NCI-H82 treated with DMSO at 0.1 percent for 48 hours (cell line): Measurements from ENCODE around the gene PTEN.
A peak's percentile ranks its signal among the peaks of the same experiment; 100 is the strongest.
"Not testable (repeated sequence)": the region's sequence is repeated elsewhere in the genome, so short reads cannot be mapped to it uniquely, and the experiment has no call there.

Source experiments
- DNase-seq: peaks from one replicate; lab custom pipeline; 2025; ENCODE audit not compliant: unreplicated experiment; lab: John Stamatoyannopoulos, UW

PTEN gene

GRCh38 chr10:87863053-87863943 lies at the start of gene PTEN, which contains the start of gene KLLN:
TSS of gene PTEN (plus strand) at chr10:87863625. CDS start at chr10:87864470, 845 bp downstream.
TSS of gene KLLN (minus strand) at chr10:87863533. CDS start at chr10:87862487, 1,046 bp downstream.
- peak; percentile 68 for DNase-seq

DNA sequence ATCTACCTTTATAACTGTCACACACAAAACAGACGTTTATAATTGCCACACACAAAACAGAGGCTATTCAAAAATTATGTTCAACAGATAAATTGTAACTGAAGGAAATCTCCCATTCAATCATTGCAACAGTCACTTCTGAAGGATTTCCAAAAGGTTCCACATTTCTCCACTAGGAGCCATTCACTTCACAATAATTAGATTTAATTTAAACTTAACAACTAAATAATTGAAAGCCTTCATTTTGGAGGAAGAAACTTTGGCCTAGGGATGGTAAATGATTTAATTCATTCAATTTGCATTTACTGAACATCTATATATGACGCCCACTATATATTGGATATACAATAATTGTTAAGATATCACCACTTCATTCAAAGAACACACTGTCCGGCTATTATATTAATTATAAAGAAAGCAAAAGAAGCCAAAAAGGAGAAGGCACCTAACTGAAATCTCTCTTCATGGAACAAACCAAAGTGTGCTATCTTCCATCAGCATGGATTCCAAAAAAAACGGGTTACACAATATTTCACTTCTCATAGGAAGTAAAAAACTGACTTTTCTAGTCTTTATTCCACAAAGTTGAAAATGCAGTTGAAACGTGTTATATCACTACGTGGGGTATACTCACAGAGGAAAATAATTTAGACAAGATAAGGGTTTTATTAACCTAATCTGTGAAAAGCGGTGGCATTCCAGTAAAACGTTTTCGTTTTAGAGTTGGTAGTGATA lies 47.1 kb upstream of the PTEN start:
- DNase-seq, result no peak

DNA sequence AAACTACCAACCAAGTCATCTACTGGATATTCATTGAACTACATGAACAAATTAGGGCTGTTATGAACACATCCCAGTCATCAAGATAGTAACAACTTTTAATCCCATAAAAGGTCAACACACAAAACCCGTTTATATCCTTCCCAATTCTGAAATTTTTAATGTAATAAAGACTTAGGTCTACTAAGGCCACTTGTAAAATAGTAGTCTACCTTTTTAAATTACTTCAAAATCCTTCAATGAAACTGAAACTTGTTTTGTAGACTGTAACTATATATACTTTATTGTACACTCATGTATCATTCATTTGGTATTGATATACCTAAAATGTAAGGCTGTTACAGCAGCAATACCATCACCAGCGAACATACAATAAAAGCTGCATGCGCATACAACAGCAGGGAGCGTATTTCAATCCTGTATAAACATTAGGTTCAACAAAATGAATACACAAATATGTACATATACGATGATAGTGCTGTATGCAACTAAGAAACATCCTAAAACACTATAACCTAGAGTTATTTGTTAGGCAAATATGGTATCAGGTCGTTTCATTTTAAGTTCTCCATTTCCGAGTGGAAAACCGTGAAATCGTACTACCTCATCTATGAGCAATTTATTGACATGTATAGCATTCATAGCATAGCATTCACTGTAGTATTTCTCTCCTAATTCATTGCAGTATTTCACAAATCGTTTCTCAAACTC lies 46.4 kb upstream of the PTEN start:
- no peak for DNase-seq

DNA sequence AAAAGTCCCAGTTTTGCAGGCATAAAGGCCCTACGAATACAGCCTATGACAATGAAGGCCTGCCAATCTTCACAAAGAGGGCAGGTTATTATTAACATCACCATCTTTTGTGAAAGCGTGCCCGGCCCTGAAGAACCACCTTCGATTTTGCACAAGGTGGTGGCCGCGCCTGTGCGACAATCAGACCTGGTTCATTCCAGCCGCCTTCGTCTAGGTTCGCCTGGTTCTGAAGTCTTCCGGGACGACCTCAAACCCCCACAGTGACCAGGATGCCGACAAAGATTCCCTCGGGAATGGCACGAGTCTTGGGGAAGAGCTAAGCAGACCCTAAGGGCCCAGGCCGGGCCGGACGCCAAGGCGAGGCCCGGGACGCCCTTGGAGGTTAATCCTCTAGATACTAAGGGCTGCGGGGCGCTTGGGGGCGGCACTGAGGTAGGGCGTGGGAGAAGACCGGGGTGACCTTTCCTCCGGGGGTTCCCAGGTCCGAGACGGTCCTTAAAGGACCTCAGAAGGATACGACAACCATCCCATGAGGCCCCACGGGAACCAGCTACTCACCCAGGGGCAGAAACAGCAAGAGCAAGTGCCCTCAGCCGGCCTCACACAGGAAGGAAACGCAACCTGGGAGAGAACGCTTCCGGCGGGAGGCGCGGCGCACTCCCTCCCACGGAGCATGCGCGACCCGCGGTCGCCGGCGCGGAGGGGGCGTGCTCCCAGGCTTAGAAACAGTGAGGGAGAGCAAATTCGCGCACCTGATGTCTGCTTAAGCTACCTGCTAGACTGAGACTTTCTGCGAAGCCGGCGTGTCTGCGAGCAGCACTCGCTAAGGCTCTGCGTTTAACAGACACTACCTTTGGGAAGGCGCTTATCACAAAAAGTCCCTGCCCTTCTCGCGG lies 45.6 kb upstream of the PTEN start, which contains the start of gene ATAD1:
Gene ATAD1, minus strand, starts transcription at position 618 of the 896 bp plus-strand sequence. CDS start 3,627 bp downstream, outside the sequence.
- DNase-seq, result peak; percentile 52

DNA sequence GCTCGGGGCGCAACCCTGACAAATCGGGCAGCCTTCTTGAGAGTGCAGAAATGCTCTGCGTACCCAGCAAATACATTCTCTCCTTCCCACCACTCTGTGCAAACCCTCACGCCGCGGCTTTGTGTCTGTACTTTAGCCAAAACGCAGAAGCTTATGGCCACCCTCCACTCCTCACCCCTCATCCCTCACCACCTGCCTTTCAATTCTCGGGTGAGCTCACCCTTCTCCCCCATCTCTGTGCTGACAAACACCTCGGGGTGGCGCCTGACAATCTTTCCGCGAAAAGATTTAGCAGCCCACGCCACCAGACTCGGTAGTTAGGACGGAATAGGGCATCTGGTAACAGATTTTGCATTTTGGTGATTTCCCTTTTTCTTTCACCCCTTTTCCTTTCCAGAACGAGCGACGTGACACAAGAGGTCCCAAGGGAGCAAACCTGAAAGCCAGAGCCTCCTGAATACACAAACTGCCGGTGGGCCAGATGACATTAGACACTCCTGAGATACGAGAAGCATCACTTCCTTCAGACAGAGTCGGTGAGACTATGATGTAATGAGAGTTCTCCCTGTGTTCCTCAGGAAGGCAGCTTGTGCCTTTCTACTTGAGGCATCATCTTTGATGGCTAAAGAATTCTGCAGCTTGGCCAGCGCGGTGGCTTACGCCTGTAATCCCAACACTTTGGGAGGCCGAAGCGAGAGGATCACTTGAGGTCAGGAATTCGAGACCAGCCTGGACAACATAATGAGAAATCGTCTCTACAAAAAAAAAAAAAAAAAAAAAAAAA lies 44.7 kb upstream of the PTEN start:
- DNase-seq, result no peak

- DNase-seq, result no peak
These were observed 44.2 kb upstream of the PTEN start for GRCh38 chr10:87819289-87819585.

DNA sequence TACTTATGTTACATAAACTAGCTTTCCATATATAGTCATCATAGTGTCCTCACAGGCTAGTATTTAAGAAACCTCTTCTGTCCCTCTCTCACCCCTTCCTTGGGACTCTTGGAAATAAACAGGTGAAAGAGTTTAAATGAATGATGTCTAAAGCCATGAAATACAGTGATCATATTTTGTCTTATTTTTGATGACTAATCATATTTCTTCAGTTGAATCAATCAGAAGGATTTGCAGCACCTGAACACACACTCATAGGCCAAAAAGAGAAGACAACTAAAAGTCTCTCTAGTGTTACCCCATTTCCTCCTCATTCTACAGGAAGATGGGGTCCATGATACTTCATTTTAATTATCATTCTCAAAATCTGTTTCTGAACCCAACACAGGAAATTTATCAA lies 36.8 kb upstream of the PTEN start:
- DNase-seq, result no peak

- no peak for DNase-seq
These were observed 35.7 kb upstream of the PTEN start for GRCh38 chr10:87827681-87828080.

- not testable (repeated sequence) for DNase-seq
These were observed 34.4 kb upstream of the PTEN start for GRCh38 chr10:87829051-87829450.

GRCh38 chr10:87829986-87830729 lies 33.3 kb upstream of the PTEN start:
- DNase-seq, result no peak

DNA sequence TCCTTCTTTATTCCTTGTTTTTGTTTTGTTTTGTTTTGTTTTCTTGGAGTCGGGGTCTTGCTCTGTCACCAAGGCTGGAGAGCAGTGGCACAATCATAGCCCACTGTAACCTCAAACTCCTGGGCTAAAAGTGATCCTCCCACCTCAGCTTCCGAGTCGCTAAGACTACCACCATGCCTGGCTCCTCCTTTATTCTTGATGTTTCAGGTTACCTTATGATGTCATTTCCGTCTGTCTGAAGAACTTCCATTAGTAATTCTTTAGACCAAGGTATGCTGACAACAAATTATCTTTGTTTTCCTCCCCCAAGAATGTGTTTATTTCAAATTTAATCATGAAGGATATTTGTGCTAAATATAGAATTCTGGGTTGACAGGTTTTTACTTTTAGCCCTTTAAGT lies 27.3 kb upstream of the PTEN start:
- no peak for DNase-seq

DNA sequence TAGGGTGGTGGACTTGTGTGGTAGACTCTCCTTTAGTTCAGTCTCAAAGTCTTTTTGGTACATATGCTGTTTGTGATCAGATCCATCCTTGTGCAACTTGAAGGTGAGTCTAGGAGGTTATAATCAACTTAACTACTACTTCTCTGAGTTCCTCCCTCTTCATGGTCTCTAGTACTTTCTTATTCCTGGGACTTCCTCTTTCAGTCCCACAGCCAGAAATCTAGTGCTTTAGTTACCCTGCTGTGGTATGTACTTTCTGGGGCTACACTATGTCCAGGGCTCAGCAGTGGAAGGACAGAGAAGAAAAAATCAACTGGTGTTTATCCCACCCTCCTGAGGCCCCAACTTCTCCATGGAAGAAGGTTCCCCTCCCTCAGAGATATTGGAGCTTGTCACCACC lies 26.0 kb upstream of the PTEN start:
- no peak for DNase-seq

- DNase-seq, result peak; percentile 44
These were observed 24.8 kb upstream of the PTEN start for GRCh38 chr10:87838650-87839049.

DNA sequence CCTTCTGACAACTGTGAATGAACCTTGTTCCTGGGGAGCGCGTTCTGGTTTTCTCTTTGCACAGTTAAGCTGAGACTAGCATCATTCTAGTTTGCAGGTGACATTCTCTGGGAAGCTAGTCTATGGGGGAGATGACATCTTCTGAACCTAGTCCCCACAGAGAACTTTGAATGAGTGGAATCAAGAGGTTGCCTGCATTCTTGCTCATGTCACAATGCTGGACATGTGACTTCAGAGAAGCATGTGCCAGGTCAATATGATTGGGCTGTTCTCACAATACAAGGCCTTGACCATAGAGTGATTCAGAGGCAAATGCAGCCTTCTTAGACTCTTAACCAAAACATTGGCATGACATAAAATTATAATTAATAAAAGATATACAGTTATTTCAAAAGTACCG lies 22.2 kb upstream of the PTEN start:
- no peak for DNase-seq

DNA sequence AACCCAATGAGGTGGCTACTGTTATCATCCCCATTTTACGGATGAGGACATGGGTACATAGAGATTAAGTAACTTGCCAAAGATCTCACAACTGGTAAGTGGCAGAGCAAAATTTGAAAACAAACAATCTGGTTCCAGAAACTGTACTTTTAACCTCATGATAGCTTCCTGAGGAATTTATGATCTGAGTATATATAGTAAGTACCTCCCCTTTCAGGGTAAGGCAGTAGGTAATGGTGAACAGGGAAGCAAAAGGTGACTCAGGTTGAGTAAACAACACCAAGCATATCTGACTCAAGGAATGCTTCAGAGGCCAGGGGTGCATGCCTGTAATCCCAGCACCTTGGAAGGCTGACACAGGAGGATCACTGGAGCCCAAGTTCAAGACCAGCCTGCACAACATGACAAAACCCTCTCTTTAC lies 21.2 kb upstream of the PTEN start:
- DNase-seq, result no peak

GRCh38 chr10:87842776-87843497 lies 20.5 kb upstream of the PTEN start:
- no peak for DNase-seq

GRCh38 chr10:87843714-87844113 lies 19.7 kb upstream of the PTEN start:
- DNase-seq, result no peak

DNA sequence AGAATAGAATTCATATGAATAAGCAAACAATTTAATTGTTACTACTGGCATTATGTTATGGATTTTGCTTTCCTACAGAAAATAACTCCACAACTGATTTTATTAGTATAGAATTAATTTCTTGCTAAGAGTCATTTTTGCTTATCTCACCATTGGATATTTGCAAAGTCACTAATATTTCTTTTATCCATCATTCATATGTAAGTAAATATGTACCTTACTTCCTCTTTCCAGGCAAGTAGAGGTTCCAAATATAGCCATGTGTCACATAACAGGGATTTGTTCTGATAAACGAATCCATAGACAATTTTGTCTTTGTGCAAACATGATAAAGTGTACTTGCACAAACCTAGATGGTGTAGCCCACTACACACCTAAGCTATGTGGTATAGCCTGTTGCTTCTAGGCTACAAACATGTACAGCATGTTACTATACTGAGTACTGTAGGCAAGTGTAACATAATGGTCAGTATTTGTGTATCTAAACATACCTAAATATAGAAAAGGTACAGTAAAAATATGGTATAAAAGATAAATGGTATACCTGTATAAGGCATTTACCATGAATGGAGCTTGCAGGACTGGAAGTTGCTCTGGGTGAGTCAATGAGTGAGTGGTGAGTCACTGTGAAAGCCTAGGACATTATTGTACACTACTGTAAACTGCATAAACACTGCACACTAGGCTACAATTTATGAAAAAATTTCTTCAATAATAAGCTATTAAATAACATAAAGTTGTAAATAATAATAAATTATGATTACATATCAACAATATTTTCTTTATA lies 18.4 kb upstream of the PTEN start:
- no peak for DNase-seq
